HG03565 (cell line): Measurements from ENCODE around the gene GDF7.

Experiments used
- ATAC-seq: cut with Tn5 transposase; IDR thresholded peaks from one replicate; pipeline ENCODE4 v1.9.1; 2021; ENCODE audit warnings: mild to moderate bottlenecking, moderate library complexity; ENCODE audit not compliant: unreplicated experiment

The GDF7 gene

DNA sequence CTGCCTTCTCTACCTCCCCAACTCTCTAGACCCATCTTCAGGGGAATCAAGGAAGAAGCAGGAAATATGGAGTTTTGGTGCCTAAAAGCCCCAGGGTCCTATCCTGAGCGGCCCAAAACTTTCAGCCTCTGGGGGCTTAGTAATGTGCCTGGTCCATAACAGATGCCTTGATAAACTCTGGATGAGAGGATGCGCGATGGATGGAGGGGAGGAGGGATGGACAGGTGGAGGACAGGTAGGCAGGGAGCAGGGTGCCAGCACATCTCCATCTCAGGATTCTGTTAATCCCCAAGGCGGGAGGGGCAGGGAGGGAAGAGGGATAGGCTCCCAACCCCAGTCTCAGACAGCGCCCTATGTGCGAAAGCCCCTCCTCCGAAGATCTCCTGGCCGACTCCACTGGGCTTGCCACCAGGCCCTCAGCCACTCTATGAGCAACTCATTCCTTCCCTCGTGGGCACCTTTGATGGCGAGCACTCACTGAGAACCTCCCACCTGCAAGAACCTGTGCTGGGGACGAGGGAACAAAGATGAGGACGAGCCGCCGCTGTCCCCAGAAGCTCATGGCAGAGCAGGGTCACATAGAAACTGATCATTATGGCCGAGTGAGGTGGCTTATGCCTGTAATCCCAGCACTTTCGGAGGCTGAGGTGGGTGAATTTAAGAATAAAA is 39.1 kb upstream of the GDF7 start:
- no peak for ATAC-seq

DNA sequence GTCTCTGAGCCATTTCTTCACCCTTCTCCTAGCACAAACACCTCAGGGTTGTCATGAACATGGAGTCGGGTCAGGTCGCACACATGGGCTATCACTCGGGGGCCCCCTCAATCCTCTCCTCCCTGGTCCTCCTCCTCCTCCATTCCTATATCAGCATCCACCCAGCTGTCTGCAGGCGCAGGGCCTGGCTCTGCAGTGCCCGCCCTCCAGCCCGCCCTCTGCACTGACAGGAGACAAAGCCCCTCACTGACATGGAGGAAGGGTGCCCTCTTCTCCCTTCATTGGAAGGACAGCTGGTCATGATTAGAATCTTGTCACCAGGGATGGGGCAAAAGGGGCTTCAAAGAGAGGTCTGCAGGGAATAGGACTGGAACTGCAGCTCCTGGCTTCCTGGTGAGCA is 37.8 kb upstream of the GDF7 start:
- no peak for ATAC-seq

DNA sequence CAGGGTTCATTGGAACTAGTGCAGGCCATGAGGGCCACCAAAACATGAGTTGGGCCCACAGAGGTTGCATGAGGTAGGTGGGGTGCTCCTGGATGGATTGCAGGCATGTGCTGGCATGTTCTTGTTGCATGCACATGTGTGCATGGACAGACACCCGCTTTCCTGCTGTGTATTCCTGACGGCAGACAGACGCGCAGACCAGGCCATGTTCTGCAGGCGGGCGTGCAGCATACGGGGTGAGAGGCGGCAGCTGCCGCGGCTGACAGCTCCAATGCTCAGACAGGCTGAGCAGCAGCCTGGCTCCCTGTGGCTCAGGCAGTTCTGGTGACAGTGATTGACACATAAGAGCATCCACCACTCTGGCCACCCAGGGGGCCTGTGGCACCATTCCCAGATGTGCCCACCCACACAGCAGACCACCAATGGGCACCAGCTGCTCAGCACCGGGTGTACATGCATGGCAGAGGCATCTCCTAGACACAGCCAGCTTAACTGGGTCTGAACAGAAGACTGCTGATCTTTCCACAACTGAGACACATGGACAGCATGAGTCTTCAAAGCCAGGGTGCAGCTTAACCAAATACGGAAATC is 37.3 kb upstream of the GDF7 start:
- no peak for ATAC-seq

DNA sequence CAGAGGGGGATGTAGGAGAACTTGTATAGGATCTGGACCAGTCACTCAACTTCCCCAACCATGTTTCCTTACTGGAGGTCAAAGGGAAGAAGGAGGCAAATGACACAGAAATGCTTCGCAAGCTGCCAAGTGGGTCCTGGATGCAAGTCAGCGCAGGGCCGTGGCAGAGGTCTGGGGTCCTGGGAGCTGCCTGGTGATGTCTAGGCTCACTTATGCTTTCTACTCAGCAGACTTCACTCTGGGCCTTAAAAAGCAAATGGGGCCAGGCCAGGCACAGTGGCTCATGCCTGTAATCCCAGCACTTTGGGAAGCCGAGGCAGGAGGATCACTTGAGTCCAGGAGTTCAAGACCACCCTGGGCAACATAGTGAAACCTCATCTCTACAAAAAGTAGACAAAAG is 36.0 kb upstream of the GDF7 start:
- no peak for ATAC-seq

DNA sequence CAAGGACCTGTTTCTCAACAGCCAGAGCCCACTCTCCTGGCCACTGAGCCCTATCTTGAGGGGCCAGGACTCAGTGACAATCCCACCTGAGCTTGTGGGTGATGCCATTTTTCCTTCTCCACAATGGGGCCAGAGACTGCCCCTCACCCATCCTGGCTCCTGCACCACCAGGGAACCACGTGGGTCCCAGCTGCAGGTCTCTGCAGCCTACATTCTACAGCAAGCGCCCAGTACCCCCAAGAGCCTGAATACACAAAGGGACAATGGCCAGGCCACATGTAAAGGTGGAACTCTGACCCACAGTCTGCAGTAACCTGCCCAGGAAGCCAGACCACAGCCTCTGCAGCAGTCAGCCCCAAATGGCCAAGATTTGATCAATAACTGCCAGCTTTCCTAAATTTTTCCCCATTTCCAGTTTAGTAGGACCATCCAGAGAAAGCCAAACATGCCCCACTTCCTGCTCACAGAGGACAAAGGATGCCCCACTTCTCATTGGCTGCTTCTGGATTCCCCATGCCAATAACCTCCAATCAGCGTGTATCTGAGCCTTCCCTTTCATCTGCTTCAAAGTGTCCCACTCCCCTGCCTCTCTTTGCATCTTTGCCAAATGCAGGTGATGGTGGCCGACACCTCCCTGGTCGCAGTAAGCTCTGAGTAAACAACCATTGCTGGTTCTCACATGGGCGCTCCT is 35.2 kb upstream of the GDF7 start:
- no peak for ATAC-seq

DNA sequence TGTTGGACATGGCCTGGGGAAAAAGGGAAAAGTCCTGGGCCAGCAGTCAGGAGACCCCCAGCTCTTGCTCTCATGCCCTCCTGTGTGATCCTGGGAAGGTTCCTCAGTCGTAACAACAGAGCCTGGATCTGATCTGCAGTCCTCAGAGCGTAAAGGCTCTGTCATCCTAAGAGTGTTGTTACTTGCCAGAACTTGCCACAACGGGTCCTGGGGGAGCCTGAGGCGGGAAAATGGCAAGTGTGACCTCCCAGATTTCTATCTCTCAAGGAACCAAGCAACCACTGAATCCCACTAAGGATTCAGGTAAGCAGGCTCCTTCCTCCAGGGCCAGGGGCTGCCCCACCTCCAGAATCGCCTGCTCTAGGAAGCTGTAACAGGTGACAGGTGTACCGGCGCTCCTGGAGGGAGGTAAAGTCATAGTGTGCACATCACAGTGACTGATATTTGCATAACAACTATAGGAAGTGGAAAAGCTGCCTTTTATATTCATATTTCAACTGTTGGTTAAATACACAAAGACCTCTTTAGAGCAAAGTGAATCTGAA is 34.4 kb upstream of the GDF7 start:
- no peak for ATAC-seq

DNA sequence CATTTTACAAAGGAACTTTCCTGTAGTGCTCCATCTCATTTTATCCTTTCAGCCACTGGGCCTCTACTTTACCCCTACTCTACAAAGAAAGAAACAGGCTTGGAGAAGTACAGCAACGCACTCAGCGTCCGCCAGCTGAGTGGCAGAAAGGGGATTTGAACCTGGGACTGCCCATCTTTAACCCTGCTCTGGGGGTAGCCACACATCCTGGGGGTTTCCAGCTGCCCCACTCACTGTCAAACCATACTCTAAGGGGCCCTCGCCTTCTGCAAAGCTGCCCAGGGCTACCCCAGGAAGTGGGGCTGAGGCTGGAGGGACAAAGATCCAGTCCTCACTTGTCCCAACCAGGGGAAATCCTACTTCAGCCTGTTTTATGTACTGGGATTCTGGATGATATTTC is 33.9 kb upstream of the GDF7 start:
- no peak for ATAC-seq

DNA sequence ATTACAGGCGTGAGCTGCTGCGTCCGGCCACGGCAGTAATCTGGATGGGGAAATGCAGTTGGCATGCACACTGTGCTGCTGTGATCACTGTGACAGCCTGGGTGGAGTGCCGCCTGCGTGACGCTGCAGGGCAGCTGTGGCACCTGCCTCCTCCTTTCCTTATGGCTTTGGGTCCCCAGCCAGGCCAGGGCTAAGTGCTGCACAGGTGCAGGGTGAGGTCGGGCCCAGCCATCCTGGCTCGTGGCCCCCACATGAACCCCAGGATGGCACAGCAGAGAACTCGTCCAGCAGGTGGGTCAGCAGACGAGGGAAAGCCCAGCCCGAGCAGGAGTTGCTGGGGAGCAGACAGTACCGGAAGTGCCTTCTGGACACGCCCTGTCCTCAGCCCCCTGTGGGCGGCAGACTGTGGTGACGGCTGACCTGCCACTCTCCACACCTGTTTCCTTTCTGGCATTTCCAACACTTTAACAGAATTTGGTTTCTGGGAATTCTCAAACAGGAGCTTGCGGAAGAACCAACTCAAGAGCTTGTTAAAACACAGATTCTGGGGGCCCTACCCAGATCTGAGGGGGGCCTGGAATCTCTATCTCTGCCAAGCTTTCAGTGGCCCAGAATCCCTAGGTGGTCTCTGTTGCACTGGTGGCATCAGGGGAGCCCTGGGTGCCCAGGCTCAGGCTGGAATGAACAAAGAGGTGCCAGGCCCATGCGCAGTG is 33.0 kb upstream of the GDF7 start:
- ATAC-seq = no peak

DNA sequence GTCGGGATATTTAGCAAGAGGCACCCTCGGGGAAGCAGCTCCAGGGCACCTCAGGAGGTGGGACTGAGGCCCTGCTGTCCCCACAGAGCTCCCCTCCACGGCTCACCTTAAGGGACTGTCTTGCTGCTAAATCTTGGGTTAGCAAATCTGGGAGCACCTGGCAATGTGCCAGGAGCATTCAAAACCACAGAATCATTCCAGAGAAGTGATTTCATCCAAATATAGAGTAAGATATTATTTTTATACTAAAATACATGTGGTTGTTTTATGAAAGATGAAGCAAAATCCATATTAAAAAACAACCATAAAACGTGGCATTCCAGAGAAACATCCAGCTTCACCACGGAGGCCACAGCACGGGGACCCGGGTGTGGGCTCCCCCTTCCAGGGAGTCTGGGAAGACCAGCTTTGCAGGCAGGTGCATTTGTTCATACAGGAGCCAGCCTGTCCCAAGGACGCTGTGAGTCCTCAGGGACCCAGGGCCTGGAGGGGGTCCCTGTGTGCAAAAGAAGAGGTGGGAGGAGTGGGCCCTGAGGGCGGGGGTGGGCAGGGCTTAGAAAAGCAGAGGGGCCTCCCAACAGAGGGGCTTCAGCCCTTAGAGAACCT is 32.3 kb upstream of the GDF7 start:
- no peak for ATAC-seq

DNA sequence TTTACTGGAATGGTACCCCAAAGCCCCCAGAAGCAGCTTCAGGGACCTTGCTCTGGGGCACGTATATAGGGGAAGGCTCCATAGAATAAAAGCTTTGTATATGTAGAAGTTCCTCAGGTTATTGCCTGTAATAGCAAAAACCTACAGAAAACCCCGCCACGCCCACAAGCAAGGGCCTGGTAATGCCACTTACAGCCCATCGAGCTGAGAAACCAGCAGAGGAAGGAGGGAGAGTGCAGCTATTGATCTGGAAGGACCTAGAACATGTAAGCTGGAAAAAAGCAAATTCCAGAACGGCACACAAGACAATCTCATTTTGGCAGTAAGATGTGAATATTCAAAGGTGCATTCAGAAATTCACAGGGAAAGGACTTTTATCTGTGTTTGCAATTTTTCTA is 31.8 kb upstream of the GDF7 start:
- no peak for ATAC-seq

DNA sequence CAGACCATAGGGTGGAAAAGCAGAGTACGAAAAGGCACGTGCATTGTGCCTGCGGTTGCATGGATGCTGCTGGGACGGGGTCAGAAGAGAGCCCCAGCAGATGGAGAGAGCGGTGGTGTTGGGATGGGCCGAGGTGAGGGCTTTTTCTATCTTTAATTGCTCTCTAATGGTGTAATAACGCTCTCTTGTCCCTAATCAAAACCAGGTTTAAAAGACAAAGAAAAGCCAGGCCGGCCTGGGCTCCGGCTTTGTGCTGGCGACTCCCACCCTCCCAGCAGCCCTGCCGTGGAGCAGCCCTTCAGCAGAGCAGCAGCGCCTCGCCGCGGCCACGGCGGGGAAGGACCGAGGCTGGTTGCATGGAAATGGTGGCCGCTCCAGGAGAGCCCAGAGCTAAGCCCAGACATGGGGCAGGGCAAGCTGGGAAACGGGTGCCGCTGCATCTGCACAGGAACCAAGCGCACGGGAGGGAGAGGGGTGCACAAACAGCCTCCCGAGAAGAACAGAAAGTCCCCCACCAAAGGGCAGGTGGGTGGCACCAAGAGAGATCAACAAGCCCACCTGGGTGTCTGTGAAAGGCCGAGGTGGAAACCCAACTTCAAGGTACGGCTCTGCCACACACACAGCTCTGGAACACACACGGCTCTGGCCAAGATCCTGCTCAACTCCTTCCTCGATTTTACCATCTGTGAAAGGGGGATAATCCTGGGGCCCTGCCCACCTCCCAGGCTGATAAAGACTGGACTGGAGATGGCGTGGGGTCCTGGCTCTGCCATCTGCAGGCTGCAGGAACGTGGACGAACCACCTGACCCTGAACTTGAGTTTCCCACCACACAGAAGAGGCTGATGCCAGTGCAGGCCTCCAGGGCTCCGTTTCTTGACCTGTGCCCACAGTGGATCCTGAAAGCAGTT is 31.0 kb upstream of the GDF7 start:
- ATAC-seq = peak; percentile 65

DNA sequence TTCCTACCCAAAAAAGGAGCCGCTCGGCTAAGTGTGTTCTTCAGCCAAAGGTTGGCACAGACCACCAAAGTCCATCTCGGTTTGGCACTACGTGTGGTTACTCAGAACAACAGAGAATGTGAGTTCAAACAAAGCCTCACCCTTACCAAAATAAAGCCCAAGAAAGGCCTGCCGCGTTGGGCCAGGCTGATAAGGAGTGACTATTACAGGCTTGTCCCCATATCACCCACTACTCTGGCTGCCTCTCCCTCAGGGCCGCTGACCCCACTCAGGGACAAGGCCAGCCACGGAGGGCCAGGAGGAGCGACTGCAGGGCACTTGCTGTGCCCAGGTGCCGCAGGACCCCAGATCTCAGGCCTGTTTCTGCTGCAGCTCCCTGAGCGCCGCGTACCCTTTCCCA is 29.8 kb upstream of the GDF7 start:
- no peak for ATAC-seq

DNA sequence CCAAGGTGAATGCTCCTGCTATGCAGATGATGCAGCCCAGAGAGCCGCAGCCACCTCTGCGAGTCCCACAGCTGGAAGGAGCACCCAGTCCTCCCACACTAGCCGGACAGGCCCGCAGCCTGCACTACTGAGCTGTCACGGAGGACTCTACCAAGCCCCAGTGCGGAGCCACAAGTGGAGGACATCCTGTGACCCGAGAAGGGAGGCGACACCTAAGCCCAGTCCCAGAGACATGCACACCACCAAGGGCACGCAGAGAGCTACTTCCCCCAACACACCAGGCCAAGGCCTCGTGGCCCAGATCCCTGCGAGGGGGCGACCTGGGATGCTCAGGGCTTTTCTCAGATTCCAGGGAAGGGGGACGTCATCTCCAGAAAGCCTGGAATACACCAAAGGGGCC is 28.9 kb upstream of the GDF7 start:
- ATAC-seq = no peak

DNA sequence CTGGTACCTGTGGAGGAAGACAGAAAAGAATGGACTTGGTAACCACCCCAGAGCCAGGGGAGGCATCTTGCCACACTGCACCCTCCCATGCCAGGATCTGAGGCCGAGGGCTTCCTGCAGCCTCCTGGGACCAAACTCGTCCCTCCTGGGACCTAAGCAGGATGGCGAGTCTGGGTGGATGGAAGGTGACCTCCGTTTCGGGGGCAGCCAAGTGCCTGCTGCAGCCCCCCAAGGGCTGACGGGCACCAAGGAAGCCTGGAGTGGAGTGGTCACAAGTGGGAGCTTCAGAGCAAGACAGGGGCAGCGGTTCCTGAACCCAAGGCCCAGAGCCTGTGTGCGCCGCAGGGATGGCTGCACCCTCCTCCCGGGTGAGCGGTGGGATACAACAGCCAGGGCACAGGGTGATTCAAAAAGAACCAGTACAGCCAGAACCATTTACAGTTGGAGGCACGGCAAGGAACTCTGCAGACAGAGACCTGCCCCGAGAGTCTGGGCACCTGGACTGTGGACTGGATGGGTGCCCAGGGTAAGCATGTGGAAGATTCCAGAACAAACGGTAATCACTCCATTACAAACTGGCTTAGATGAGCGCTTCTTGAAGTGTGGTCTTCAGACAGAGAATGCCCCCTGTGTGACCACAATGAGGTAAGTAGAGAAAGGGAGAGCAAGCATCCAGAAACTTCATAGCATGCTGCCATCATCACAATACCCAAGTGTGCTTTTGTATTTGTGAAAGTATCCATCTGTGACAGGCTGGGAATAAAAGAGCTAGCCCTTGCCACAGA is 28.1 kb upstream of the GDF7 start:
- ATAC-seq = no peak

DNA sequence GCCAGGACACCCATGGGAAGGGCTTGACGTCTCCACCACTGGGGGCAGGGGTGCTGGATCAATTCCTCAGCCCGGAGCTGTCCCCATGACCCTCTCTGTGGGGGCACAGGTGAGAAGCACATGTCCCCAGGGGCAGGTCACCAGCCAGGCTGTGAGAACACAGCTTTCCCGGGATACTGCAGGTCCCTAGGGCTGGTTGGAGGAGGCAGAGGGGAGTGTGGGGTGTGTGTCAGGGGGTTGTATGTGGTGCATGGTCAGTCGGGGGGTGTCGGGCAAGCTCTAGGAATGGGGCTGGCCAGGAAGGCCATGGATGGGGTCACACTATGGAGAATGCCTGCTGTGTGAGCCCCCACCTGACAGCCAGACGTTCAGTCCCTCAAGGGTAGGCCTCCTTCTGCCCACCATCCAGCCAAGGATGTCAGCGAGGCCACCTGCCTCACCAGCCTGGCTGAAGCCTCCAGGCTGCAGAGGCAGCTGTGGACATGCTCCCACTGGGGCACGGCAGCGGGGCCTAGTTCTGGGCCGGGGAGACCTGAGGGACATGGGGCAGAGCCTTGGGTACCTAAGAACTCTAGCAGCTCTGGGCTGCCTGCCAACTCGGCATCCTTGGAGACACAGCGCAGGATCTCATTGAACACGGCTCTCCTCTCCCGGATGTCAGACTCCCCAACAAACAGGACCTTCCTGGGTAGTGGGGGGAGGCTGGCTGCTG is 26.4 kb upstream of the GDF7 start:
- no peak for ATAC-seq

DNA sequence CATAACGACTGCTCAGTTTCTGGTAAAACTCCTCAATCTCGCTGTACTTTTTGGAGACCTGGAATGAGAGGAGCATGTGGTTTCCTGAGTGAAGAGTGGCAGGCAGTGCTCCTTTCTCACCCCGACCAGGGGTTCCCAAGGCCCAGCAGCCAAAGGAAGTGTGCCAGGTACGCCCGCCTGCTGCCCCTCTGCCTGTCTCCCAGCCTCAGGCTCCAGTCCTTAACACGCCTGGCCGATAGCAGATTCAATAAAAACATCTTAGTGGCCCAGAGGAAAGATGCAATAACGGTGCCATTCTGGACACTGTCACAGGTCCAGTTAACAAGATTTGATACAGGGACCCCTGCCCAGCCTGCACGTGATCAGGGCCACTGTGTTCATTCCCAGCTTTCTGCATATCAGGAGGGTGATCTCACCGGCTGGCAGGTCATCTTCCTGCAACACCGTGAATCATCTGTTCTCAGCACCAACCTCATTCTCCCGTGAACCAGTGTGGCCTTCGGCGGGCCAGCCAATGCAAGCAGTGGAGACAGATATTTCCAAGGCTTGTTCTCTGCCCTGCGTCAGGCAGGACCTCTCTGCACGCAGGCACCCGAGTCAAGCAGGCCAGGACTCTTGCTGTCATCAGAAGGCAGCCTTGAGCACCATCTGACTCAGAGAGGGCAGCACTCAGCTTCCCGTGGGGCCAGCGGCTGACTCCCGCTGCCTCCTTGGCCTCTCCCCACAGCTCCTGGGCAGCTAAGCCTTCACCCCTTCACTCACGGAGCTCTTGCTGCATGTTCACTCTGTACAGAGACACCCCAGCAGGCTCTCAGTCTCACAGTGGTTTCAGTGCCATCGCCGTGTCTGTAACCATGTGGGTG is 25.6 kb upstream of the GDF7 start:
- ATAC-seq = no peak

DNA sequence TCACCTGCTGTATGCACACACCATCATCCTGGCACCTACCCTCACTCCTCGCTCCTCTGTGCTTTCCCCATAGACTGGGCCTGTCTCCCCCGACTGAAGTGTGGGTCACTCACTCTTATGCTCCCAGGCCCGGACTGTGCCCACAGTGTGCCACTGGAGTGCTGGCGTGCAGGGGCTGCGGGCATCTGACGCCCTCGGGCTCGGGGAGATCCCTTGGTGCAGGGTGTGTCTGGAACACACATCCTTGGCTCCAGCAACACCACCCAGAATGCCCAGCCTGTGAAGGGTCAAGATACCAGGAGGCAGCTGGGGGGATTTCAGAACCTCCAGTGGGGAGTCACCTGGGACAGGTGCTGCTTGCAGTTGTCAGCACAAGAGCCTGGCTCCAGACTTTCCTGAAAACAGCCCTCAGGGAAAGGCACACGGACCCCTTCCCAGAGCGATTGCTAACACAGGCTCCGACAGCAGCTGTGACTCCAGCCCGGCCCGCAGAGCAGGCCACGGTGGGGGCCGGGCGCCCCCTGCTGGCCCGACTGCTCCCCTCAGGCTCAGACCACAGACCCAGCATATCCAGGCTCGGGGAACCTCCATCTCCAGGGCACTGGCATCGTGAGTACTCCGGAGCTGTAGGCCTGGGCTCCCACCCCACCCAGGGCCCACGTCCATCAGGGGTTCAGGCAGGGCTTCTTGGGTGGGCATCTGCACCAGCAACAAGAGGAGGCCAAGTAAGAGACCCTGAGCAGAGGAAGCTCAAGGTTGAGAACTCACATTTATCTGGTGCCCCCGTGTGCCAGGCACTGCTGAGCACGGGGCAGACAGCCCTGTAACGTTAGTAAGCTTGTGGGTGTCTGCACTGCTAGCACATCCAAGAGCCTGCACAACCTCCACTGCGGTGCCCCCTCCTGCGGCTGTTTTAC is 24.6 kb upstream of the GDF7 start:
- peak; percentile 94 for ATAC-seq
